GM23338 (cell line): ENCODE data around the gene MRPL37. TPM values are rescaled to one million over a fixed set of nuclear protein-coding genes. Genes with fewer than 3 reads are reported as not detected.

Experiments used
- ATAC-seq: fragments of 200-7000 bp; cut with Tn5 transposase; 3 replicates; pipeline ENCODE4 v1.9.1; 2020
- DNase-seq: peaks from one replicate; pipeline ENCODE4 v3.0.0-alpha.2; 2015; ENCODE audit warnings: low spot score
- H2AFZ ChIP-seq: fragments of 200-600 bp; sonication (generic); 2 replicates; pipeline ENCODE4 v1.8.0; 2016; ENCODE audit warnings: antibody characterized with exemption, mild to moderate bottlenecking, moderate library complexity
- H3F3A ChIP-seq: fragments of 200-600 bp; sonication (generic); replicated peaks from 2 replicates; pipeline ENCODE4 v1.8.0; 2017; ENCODE audit warnings: antibody characterized with exemption, mixed run types, low read depth
- H3K27ac ChIP-seq: fragments of 200-600 bp; sonication (generic); 2 replicates; pipeline ENCODE4 v1.6.1; 2016; ENCODE audit warnings: low read depth
- H3K27me3 ChIP-seq: fragments of 200-600 bp; sonication (generic); 2 replicates; pipeline ENCODE4 v1.8.0; 2016; ENCODE audit warnings: mild to moderate bottlenecking, mixed run types, moderate library complexity; ENCODE audit not compliant: insufficient read depth
- H3K36me3 ChIP-seq: fragments of 200-600 bp; sonication (generic); 2 replicates; pipeline ENCODE4 v1.8.0; 2016; ENCODE audit warnings: mild to moderate bottlenecking; ENCODE audit not compliant: insufficient read depth
- H3K4me1 ChIP-seq: fragments of 200-600 bp; sonication (generic); 2 replicates; pipeline ENCODE4 v1.8.0; 2016; ENCODE audit warnings: mild to moderate bottlenecking, moderate library complexity; ENCODE audit not compliant: insufficient read depth
- H3K4me2 ChIP-seq: fragments of 200-600 bp; sonication (generic); 2 replicates; pipeline ENCODE4 v1.7.1; 2017; ENCODE audit warnings: mixed run types
- H3K4me3 ChIP-seq: fragments of 200-600 bp; sonication (generic); 2 replicates; pipeline ENCODE4 v1.6.1; 2016; ENCODE audit warnings: mixed run types
- H3K79me2 ChIP-seq: fragments of 200-600 bp; sonication (generic); replicated peaks from 2 replicates; pipeline ENCODE4 v1.8.0; 2017; ENCODE audit warnings: mild to moderate bottlenecking; ENCODE audit not compliant: insufficient read depth
- H3K9me2 ChIP-seq: fragments of 200-600 bp; sonication (generic); 2 replicates; pipeline ENCODE4 v1.8.0; 2017; ENCODE audit not compliant: insufficient read depth
- H4K20me1 ChIP-seq: fragments of 200-600 bp; sonication (generic); replicated peaks from 2 replicates; pipeline ENCODE4 v1.8.0; 2017; ENCODE audit warnings: mild to moderate bottlenecking; ENCODE audit not compliant: insufficient read depth
- H3K27ac Mint-ChIP-seq: 2 replicates; pipeline ENCODE4 v1.8.0; 2020; ENCODE audit warnings: inconsistent platforms, mild to moderate bottlenecking, moderate library complexity, mixed read lengths
- H3K27me3 Mint-ChIP-seq: 3 replicates; pipeline ENCODE4 v1.8.0; 2022; ENCODE audit warnings: low read depth, mild to moderate bottlenecking, moderate library complexity, mixed read lengths, inconsistent platforms; ENCODE audit not compliant: insufficient read depth, poor library complexity
- H3K36me3 Mint-ChIP-seq: 3 replicates; pipeline ENCODE4 v1.8.0; 2021; ENCODE audit warnings: low read depth, mild to moderate bottlenecking, inconsistent platforms, moderate library complexity, mixed read lengths
- H3K4me1 Mint-ChIP-seq: 3 replicates; pipeline ENCODE4 v1.8.0; 2020; ENCODE audit warnings: mild to moderate bottlenecking, inconsistent platforms, mixed read lengths
- H3K4me3 Mint-ChIP-seq: 3 replicates; pipeline ENCODE4 v1.8.0; 2021; ENCODE audit warnings: moderate library complexity, mild to moderate bottlenecking, inconsistent platforms, mixed read lengths
- H3K9me3 Mint-ChIP-seq: 3 replicates; pipeline ENCODE4 v1.8.0; 2020; ENCODE audit warnings: moderate library complexity, mild to moderate bottlenecking, inconsistent platforms, mixed read lengths
- ETS1 ChIP-seq: IDR thresholded peaks from 2 replicates; pipeline ENCODE4 v1.6.1; 2016; ENCODE audit warnings: antibody characterized with exemption
- EZH2 ChIP-seq: fragments of 200-600 bp; sonication (generic); IDR thresholded peaks from one replicate; pipeline ENCODE4 v1.8.0; 2017; ENCODE audit warnings: antibody characterized with exemption, mild to moderate bottlenecking, low read depth; ENCODE audit not compliant: unreplicated experiment
- EZH2phosphoT487 ChIP-seq: fragments of 200-600 bp; sonication (generic); IDR thresholded peaks from one replicate; pipeline ENCODE4 v1.8.1; 2018; ENCODE audit warnings: antibody characterized with exemption; ENCODE audit not compliant: unreplicated experiment
- JUNB ChIP-seq: IDR thresholded peaks from one replicate; pipeline ENCODE4 v1.6.1; 2016; ENCODE audit warnings: antibody characterized with exemption; ENCODE audit not compliant: unreplicated experiment
- NANOG ChIP-seq: IDR thresholded peaks from 2 replicates; pipeline ENCODE4 v1.6.1; 2016; ENCODE audit warnings: antibody characterized with exemption, borderline replicate concordance
- POLR2AphosphoS5 ChIP-seq: IDR thresholded peaks from 2 replicates; pipeline ENCODE4 v1.6.1; 2016; ENCODE audit warnings: antibody characterized with exemption, low read depth
- ZNF114 ChIP-seq: fragments of 250-450 bp; sonication (Bioruptor Pico); IDR thresholded peaks from 2 replicates; pipeline ENCODE4 v1.5.0; 2020; ENCODE audit warnings: mild to moderate bottlenecking, moderate library complexity
- ZNF331 ChIP-seq: fragments of 250-450 bp; sonication (Bioruptor Pico); IDR thresholded peaks from 2 replicates; pipeline ENCODE4 v1.5.0; 2020; ENCODE audit warnings: low read depth, mild to moderate bottlenecking, moderate library complexity
- ZNF462 ChIP-seq: fragments of 250-450 bp; sonication (Bioruptor Pico); IDR thresholded peaks from 2 replicates; pipeline ENCODE4 v1.5.0; 2020; ENCODE audit warnings: mild to moderate bottlenecking, moderate library complexity
- polyA plus RNA-seq: library from polyadenylated mRNA; unstranded; fragments of >200 nt; fragmentation: Nextera tagmentation; extraction: Ambion mirVana; gene quantifications from 2 replicates; pipeline ENCODE4 v1.2.1, GENCODE V29; 2016
- total RNA-seq: library from RNA; depleted of rRNA; stranded (reverse); fragments of >200 nt; shearing (Covaris generic); gene quantifications from 2 replicates; pipeline ENCODE4 v1.2.3, GENCODE V29; 2014
- TF ChIP-seq, protein P1 (sequence below): IDR thresholded peaks from one replicate; pipeline ENCODE4 v1.6.1; 2018; ENCODE audit warnings: antibody characterized with exemption; ENCODE audit not compliant: unreplicated experiment

Gene MRPL37
- total and polyA plus RNA-seq, 2 experiments from 2014 or later = 130 to 155 TPM

DNA sequence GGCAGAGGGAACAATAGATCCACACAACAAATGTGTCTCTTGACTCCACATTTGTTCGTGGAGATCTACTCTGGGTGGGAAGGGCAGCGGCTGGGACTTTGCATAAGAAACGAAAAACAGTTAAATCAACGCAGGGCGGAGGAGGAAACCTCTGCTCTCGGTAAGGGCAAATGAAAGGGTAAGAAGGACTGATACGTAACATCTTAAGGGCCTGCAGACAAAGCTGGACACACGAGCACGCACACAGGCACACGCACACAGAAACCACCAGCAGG, 57.3 kb downstream of the MRPL37 start:
- Histone ChIP-seq H3F3A (no peaks in the 10 kb centered on the region), H3K27me3 (no peaks in the 10 kb centered on the region), H3K4me1 (peaks cover 16% of the 10 kb centered on the region), H3K4me2 (peak overlapping the region; percentile 34), H3K79me2 (peaks cover 31% of the 10 kb centered on the region), H3K9me2 (no peaks in the 10 kb centered on the region), H3K36me3 (no peaks in the 10 kb centered on the region), H4K20me1 (0 out of 2 replicates have a peak, but pooled peaks cover 5% of the 10 kb centered on the region), H3K4me3 (0 out of 2 replicates have a peak overlapping the region, but pooled peaks have one; percentile 1), H3K27ac (peak overlapping the region; percentile 79; the same call in 1 of the 2 replicates), H2AFZ (no peak overlapping the region)
- H3K36me3 Mint-ChIP-seq = peaks cover 11% of the 10 kb centered on the region; the same call in 2 of the 3 replicates
- H3K4me1 Mint-ChIP-seq = peaks cover 59% of the 10 kb centered on the region
- TF ChIP-seq ZNF331 (CRISPR knock-in tag) = no peak
- DNase-seq = no peak
- no peaks in the 10 kb centered on the region; the same call in 2 of the 3 replicates for H3K9me3 Mint-ChIP-seq
- ATAC-seq = peak; percentile 14; the same call in 2 of the 3 replicates
- H3K27me3 Mint-ChIP-seq = peaks cover 15% of the 10 kb centered on the region
- H3K27ac Mint-ChIP-seq = peak overlapping the region; percentile 3
- H3K4me3 Mint-ChIP-seq = no peak overlapping the region

DNA sequence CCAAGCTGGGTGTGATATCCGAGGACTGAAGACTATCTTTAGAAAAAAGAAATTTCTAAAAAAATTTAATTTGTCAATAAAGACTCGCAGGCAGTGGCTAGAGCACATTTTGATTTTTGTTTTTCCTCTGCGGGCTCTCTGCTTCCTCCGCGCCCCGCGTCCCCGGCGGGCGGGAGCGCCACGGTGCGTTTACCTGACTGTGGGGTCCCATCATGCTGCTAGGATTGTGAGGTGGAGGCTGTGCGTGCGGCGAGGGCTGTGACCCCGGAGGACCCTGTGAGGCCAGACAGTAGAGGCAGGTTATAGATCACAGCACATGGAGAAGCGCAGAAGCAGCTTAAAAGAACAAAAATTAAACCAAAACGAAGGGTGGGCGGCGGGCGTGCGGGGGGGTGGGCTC, 57.9 kb downstream of the MRPL37 start:
- Histone ChIP-seq H3K4me2 (peak overlapping the region; percentile 34; the same call in 1 of the 2 replicates), H2AFZ (no peak overlapping the region), H4K20me1 (0 out of 2 replicates have a peak, but pooled peaks cover 9% of the 10 kb centered on the region), H3K36me3 (no peaks in the 10 kb centered on the region), H3K27ac (peak overlapping the region; percentile 79; the same call in 1 of the 2 replicates), H3K27me3 (no peaks in the 10 kb centered on the region), H3K9me2 (no peaks in the 10 kb centered on the region), H3K4me1 (peaks cover 16% of the 10 kb centered on the region), H3F3A (no peaks in the 10 kb centered on the region), H3K4me3 (no peak overlapping the region), H3K79me2 (peaks cover 31% of the 10 kb centered on the region)
- no peak overlapping the region for H3K4me3 Mint-ChIP-seq
- ATAC-seq = no peak; the same call in 2 of the 3 replicates
- peaks cover 58% of the 10 kb centered on the region for H3K4me1 Mint-ChIP-seq
- no peak for TF ChIP-seq ZNF114
- TF ChIP-seq ZNF331 (CRISPR knock-in tag) = no peak
- TF ChIP-seq ETS1 = no peak
- TF ChIP-seq, protein P1, sequence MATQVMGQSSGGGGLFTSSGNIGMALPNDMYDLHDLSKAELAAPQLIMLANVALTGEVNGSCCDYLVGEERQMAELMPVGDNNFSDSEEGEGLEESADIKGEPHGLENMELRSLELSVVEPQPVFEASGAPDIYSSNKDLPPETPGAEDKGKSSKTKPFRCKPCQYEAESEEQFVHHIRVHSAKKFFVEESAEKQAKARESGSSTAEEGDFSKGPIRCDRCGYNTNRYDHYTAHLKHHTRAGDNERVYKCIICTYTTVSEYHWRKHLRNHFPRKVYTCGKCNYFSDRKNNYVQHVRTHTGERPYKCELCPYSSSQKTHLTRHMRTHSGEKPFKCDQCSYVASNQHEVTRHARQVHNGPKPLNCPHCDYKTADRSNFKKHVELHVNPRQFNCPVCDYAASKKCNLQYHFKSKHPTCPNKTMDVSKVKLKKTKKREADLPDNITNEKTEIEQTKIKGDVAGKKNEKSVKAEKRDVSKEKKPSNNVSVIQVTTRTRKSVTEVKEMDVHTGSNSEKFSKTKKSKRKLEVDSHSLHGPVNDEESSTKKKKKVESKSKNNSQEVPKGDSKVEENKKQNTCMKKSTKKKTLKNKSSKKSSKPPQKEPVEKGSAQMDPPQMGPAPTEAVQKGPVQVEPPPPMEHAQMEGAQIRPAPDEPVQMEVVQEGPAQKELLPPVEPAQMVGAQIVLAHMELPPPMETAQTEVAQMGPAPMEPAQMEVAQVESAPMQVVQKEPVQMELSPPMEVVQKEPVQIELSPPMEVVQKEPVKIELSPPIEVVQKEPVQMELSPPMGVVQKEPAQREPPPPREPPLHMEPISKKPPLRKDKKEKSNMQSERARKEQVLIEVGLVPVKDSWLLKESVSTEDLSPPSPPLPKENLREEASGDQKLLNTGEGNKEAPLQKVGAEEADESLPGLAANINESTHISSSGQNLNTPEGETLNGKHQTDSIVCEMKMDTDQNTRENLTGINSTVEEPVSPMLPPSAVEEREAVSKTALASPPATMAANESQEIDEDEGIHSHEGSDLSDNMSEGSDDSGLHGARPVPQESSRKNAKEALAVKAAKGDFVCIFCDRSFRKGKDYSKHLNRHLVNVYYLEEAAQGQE = no peak
- no peak for TF ChIP-seq NANOG
- no peak for TF ChIP-seq JUNB
- no peak for TF ChIP-seq ZNF462 (CRISPR knock-in tag)
- TF ChIP-seq EZH2phosphoT487 = no peak
- no peak for TF ChIP-seq EZH2
- no peak for TF ChIP-seq POLR2AphosphoS5
- peak overlapping the region; percentile 91 for H3K27ac Mint-ChIP-seq
- no peaks in the 10 kb centered on the region; the same call in 2 of the 3 replicates for H3K9me3 Mint-ChIP-seq
- peaks cover 15% of the 10 kb centered on the region for H3K27me3 Mint-ChIP-seq
- H3K36me3 Mint-ChIP-seq = peaks cover 9% of the 10 kb centered on the region; the same call in 2 of the 3 replicates
- DNase-seq = no peak
